Measurements from ENCODE around the gene ADCY2. TPM values are rescaled to one million over a fixed set of nuclear protein-coding genes. Genes with fewer than 3 reads are reported as not detected.

ADCY2 gene
- polyA plus RNA-seq, 1 donor (not counting 4 experiments of a cell fraction or from before 2014, with no cell fraction given), result 0.13 TPM

DNA sequence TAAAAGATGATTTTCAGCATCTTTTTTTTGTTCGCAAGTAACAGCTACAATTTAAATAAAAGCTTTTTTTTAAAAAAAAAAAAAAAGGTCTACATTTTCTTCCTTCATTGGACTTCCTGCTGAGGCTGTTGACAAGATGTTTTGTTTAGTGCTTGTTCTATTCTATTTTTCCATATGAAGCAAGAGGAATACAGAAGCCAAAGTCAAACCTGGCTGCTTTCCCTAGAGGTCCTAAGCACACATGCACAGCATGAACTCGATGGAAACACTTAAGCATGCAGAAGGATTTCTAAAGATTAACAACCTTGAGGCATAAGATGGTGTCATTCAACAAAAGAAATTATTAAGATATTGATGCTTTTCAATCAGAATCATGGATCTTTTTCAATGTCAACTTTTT is 105.1 kb downstream of the ADCY2 start:
- H3K36me3 ChIP-seq (ENCODE audit: control insufficient read depth in 2 of 2, extremely low read depth in 1 of 2, insufficient read depth in 2 of 2, low read length in 2 of 2), result no peaks in the 10 kb centered on the region
- no peak overlapping the region for H3K4me2 ChIP-seq (ENCODE audit: control insufficient read depth, extremely low read depth, insufficient read depth, low read depth, low read length)
- dilution Hi-C loops (cut with MboI; ENCODE audit: extremely low pct_ligation_motif_present, low sequenced_read_pairs), result no loop called here
- H3K9me1 ChIP-seq (ENCODE audit: control insufficient read depth, extremely low read depth, insufficient read depth, low read length), result no peaks in the 10 kb centered on the region
- no peak overlapping the region for H2AFZ ChIP-seq (ENCODE audit: control insufficient read depth, low read length)
- no peaks in the 10 kb centered on the region for H3K4me1 ChIP-seq (ENCODE audit: control insufficient read depth, extremely low read depth, insufficient read depth, low read length)
- DNase-seq (ENCODE audit: low read depth, low spot score), result no peak
- H3K79me2 ChIP-seq (ENCODE audit: control insufficient read depth, insufficient read depth, low read length), result no peaks in the 10 kb centered on the region
- no peak for TF ChIP-seq EZH2 (IDR thresholded peaks at IDR 0.05; ENCODE audit: low read length)
- TF ChIP-seq, protein P1, sequence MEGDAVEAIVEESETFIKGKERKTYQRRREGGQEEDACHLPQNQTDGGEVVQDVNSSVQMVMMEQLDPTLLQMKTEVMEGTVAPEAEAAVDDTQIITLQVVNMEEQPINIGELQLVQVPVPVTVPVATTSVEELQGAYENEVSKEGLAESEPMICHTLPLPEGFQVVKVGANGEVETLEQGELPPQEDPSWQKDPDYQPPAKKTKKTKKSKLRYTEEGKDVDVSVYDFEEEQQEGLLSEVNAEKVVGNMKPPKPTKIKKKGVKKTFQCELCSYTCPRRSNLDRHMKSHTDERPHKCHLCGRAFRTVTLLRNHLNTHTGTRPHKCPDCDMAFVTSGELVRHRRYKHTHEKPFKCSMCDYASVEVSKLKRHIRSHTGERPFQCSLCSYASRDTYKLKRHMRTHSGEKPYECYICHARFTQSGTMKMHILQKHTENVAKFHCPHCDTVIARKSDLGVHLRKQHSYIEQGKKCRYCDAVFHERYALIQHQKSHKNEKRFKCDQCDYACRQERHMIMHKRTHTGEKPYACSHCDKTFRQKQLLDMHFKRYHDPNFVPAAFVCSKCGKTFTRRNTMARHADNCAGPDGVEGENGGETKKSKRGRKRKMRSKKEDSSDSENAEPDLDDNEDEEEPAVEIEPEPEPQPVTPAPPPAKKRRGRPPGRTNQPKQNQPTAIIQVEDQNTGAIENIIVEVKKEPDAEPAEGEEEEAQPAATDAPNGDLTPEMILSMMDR (optimal IDR thresholded peaks at IDR 0.05 in 1 of 3, IDR thresholded peaks at IDR 0.05 in 1 of 3, conservative IDR thresholded peaks at IDR 0.05 in 1 of 3; ENCODE audit: extremely low read depth in 1 of 3, insufficient read depth in 2 of 3, low read length in 3 of 3), result no peak
- no peak for FAIRE-seq
- no peak overlapping the region for H3K9ac ChIP-seq (ENCODE audit: control insufficient read depth, extremely low read depth, insufficient read depth, low read length)
- H3K27me3 ChIP-seq (ENCODE audit: control insufficient read depth, extremely low read depth, insufficient read depth, low read length), result no peaks in the 10 kb centered on the region
- H3K27ac ChIP-seq (ENCODE audit: control insufficient read depth, insufficient read depth, low read length), result no peak overlapping the region
- no peaks in the 10 kb centered on the region for H3K9me3 ChIP-seq (ENCODE audit: control insufficient read depth, low read depth, low read length)
- no peak overlapping the region for H3K4me3 ChIP-seq (ENCODE audit: control insufficient read depth in 2 of 3, extremely low read depth in 1 of 3, insufficient read depth in 2 of 3, low read depth in 1 of 3, low read length in 3 of 3)
- no peaks in the 10 kb centered on the region for H4K20me1 ChIP-seq (ENCODE audit: control insufficient read depth, extremely low read depth, insufficient read depth, low read length)

DNA sequence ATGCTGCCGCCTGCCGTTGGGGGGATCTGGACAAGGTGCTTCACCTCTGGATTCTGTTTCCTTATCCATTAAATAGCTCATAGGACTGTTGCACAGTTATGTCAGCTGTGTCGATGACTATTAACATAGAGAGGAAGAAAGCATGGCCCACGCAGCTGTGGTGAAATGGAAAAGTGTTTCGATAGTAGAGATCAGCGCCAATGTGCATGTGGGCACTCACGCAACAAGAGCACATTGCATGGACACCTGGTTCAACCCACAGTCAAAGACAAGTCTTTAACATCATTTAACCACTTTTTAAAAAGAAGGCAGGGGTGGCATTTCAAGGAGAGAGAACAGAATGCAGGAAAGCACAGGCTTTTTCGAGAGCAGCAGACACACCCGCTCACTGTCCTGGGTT is 107.6 kb downstream of the ADCY2 start:
- H3K9ac ChIP-seq (ENCODE audit: control insufficient read depth, extremely low read depth, insufficient read depth, low read length), result no peak overlapping the region
- dilution Hi-C loops (cut with MboI; ENCODE audit: extremely low pct_ligation_motif_present, low sequenced_read_pairs), result no loop called here
- H3K4me2 ChIP-seq (ENCODE audit: control insufficient read depth, extremely low read depth, insufficient read depth, low read depth, low read length), result no peak overlapping the region
- H3K9me1 ChIP-seq (ENCODE audit: control insufficient read depth, extremely low read depth, insufficient read depth, low read length), result no peaks in the 10 kb centered on the region
- FAIRE-seq (no peak), DNase-seq (ENCODE audit: low read depth, low spot score) (no peak)
- no peaks in the 10 kb centered on the region for H3K79me2 ChIP-seq (ENCODE audit: control insufficient read depth, insufficient read depth, low read length)
- TF ChIP-seq, protein P1 (optimal IDR thresholded peaks at IDR 0.05 in 1 of 3, IDR thresholded peaks at IDR 0.05 in 1 of 3, conservative IDR thresholded peaks at IDR 0.05 in 1 of 3; ENCODE audit: extremely low read depth in 1 of 3, insufficient read depth in 2 of 3, low read length in 3 of 3), result no peak
- no peak for TF ChIP-seq EZH2 (IDR thresholded peaks at IDR 0.05; ENCODE audit: low read length)
- H2AFZ ChIP-seq (ENCODE audit: control insufficient read depth, low read length), result no peak overlapping the region
- H4K20me1 ChIP-seq (ENCODE audit: control insufficient read depth, extremely low read depth, insufficient read depth, low read length), result no peaks in the 10 kb centered on the region
- no peaks in the 10 kb centered on the region for H3K9me3 ChIP-seq (ENCODE audit: control insufficient read depth, low read depth, low read length)
- no peaks in the 10 kb centered on the region for H3K4me1 ChIP-seq (ENCODE audit: control insufficient read depth, extremely low read depth, insufficient read depth, low read length)
- no peaks in the 10 kb centered on the region for H3K27me3 ChIP-seq (ENCODE audit: control insufficient read depth, extremely low read depth, insufficient read depth, low read length)
- H3K27ac ChIP-seq (ENCODE audit: control insufficient read depth, insufficient read depth, low read length), result no peak overlapping the region
- no peak overlapping the region for H3K4me3 ChIP-seq (ENCODE audit: control insufficient read depth in 2 of 3, extremely low read depth in 1 of 3, insufficient read depth in 2 of 3, low read depth in 1 of 3, low read length in 3 of 3)
- no peaks in the 10 kb centered on the region for H3K36me3 ChIP-seq (ENCODE audit: control insufficient read depth in 2 of 2, extremely low read depth in 1 of 2, insufficient read depth in 2 of 2, low read length in 2 of 2)

All from keratinocyte (primary cell).